Measurements from ENCODE around the gene HES2.

DNA sequence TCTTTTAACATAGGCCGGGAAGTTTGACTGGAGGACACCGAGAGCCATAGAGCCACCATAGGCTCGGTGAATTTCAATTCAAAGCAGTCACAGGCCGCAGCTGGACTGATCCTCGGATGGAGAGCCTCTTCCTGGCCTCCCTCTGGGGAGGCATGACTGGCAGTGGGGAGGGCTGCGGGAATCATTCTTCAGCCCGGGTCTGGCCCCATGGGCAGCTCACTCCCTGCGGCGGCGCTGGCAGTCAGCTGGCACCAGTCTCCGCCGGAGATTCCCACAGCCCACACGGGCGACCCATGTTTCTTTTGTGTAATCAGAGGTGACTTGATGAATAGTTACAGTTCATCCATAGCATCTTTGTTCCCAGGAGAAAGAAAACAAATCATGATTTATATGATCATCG is 15.4 kb upstream of the HES2 start:
- TF ChIP-seq POLR2A (IDR thresholded peaks at IDR 0.05; ENCODE audit: low read length), result no peak
- no peak for TF ChIP-seq GATA1 (IDR thresholded peaks at IDR 0.05; ENCODE audit: low read depth, low read length)
